Heart right ventricle (tissue), 16 donors: ENCODE results near the gene LTO1. TPM values are rescaled to one million over a fixed set of nuclear protein-coding genes. Genes with fewer than 3 reads are reported as not detected.
"Not testable (repeated sequence)": the region's sequence is repeated elsewhere in the genome, so short reads cannot be mapped to it uniquely, and the experiment has no call there.

Source experiments
- ATAC-seq, 8 donors: fragments of 200-7000 bp; cut with Tn5 transposase; one replicate each; pipeline ENCODE4 v1.9.1; 2020; ENCODE audit warnings: mild to moderate bottlenecking in 8 of 8, moderate library complexity in 8 of 8, moderate number of reproducible peaks in 1 of 8
- DNase-seq, 2 donors: peaks; one replicate each; pipeline ENCODE4 v3.0.0-alpha.2; 2020
- H3K27ac ChIP-seq, 10 donors: fragments of 200-600 bp; sonication (generic) in 2 of 10; one replicate each; pipeline versions ENCODE4 v1.5.0 to v1.8.0; 2020 to 2022; ENCODE audit warnings: mild to moderate bottlenecking in 3 of 10
- H3K27me3 ChIP-seq, 7 donors: fragments of 200-600 bp; one replicate each; pipeline ENCODE4 v1.8.0; 2021 to 2022; ENCODE audit warnings: mild to moderate bottlenecking in 2 of 7
- H3K36me3 ChIP-seq, 9 donors: fragments of 200-600 bp; sonication (generic) in 1 of 9; one replicate each; pipeline versions ENCODE4 v1.5.0 to v1.8.0; 2020 to 2022; ENCODE audit warnings: mild to moderate bottlenecking in 2 of 9
- H3K4me1 ChIP-seq, 9 donors: fragments of 200-600 bp; sonication (generic) in 1 of 9; one replicate each; pipeline versions ENCODE4 v1.5.0 to v1.8.0; 2020 to 2022; ENCODE audit warnings: mild to moderate bottlenecking in 4 of 9
- H3K4me3 ChIP-seq, 10 donors: fragments of 200-600 bp; sonication (generic) in 2 of 10; one replicate each; pipeline versions ENCODE4 v1.5.0 to v1.8.0; 2020 to 2022; ENCODE audit warnings: mild to moderate bottlenecking in 7 of 10, moderate library complexity in 2 of 10
- H3K9me3 ChIP-seq, 11 donors: fragments of 200-600 bp in 10 of 11; sonication (generic) in 2 of 11; one replicate each; pipeline versions ENCODE4 v1.5.0 to v1.8.0; 2013 to 2022; ENCODE audit warnings: mild to moderate bottlenecking in 2 of 11, control low read depth in 1 of 11, moderate library complexity in 1 of 11
- CTCF ChIP-seq, 9 donors: fragments of 200-600 bp; sonication (generic) in 2 of 9; IDR thresholded peaks; one replicate each; pipeline versions ENCODE4 v1.5.0 to v1.8.0; 2021 to 2022; ENCODE audit warnings: antibody characterized with exemption in 9 of 9, mild to moderate bottlenecking in 5 of 9, moderate library complexity in 1 of 9
- WGBS, 2 donors: extraction: QIAGEN DNeasy Blood & Tissue Kit; methylation state at CpG; one replicate each; pipeline ENCODE4 v1.1.7; 2013; ENCODE audit warnings: inconsistent platforms in 1 of 2; 5-methylcytosine and 5-hydroxymethylcytosine counted together
- intact Hi-C, 10 donors: fragments of 100-400 bp; cut with DNase I; formaldehyde crosslinking; loops; one replicate each; pipeline versions ENCODE4 v1.11.1 to v1.14.2; 2022
- polyA plus RNA-seq, 2 donors: library from polyadenylated mRNA; stranded (reverse); fragments of 200-250 nt; gene quantifications; one replicate each; pipeline ENCODE4 v1.2.3, GENCODE V29; 2013
- total RNA-seq, 10 donors: library from RNA; stranded (reverse); fragmentation: NEBNext Ultra II Directional in 3 of 10; extraction: Animal tissue kit (Norgen Biotek cat#: 25700) in 3 of 10; gene quantifications; one replicate each; pipeline versions ENCODE4 v1.2.1 to v1.2.4, GENCODE V29; 2021 to 2023
- donor health status: Arrhythmogenic right ventricular cardiomyopathy.
- donor health status: ischemic (EF 13 %, LVEDD 7.1; RV severe dilation, severe dysfunction).
- donor health status: healthy with polysubstance abuse.
- donor health status: DM: no; HTN: yes; CAD: no.
- donor health status: DM: no; HTN: no; CAD: no.
- donor health status: ischemic (EF 25% LVEDD 6.9; RV normal size, moderate dysfunction).
- donor health status: ischemic (EF 25% LVEDD 5.7; RV mildly dilated, moderate dysfunction).
- donor health status: healthy.
- donor health status: DM: yes; HTN: yes; CAD: no.
- donor health status: Ischemic cardiomyopathy.
- donor health status: ischemic (EF 35%, LVEDD 5.7; RV mildly dilated, moderate dysfunction).
- donor health status: nonischemic (EF 11% LVEDD 7.7; RV severe dilation, severe dysfunction).
- donor health status: DM: yes; HTN: yes; CAD: no.
- donor health status: PGD.
- donor health status: ischemic (EF 29% LVEDD 5.4; RV normal size, mild dysfunction).
- donor health status: nonischemic (EF 23%, LVEDD 6.1; RV moderate dilation, normal function).

LTO1 gene
- total and polyA plus RNA-seq, 12 donors: 7.0 to 22.6 (median 8.2) TPM

DNA sequence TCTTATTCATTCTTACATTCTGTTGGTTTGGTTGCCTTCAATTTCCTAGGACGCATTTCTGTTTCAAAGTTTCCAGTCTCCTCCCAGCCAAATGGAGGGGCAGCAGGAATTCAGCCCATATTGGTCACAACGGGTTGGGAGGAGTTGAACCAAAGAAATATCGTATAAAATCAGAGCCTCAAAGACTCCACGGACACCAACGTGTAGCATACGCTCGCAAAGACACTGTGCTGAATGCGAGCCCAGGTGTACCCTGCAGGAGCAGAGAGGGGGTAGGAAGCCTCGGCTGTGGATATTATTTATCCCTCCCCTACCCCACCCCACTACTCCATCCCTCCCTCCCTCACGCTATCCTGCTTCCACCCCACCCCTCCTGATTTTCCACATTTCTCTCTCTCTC is 49.7 kb downstream of the LTO1 start:
- TF ChIP-seq CTCF (IDR thresholded peaks at IDR 0.05): no peak
- peaks cover 0 to 8% (median 0%) of the 10 kb centered on the region in 11 donors for H3K9me3 ChIP-seq
- no peaks in the 10 kb centered on the region for H3K4me1 ChIP-seq
- intact Hi-C loops: no loop called here
- H3K27me3 ChIP-seq: peaks cover 0 to 3% (median 0%) of the 10 kb centered on the region in 7 donors
- ATAC-seq: no peak
- H3K27ac ChIP-seq: no peak overlapping the region
- H3K36me3 ChIP-seq: no peaks in the 10 kb centered on the region
- no peak overlapping the region for H3K4me3 ChIP-seq
- DNase-seq: no peak
- 89 to 92% methylated on average over 10 of the region's 10 CpGs for WGBS, 2 donors

GRCh38 chr11:69624293-69624692 is 50.9 kb downstream of the LTO1 start:
- H3K9me3 ChIP-seq: no peaks in the 10 kb centered on the region
- DNase-seq: no peak
- H3K4me1 ChIP-seq: no peaks in the 10 kb centered on the region
- H3K36me3 ChIP-seq: no peaks in the 10 kb centered on the region
- peaks cover 0 to 3% (median 0%) of the 10 kb centered on the region in 7 donors for H3K27me3 ChIP-seq
- no peak overlapping the region for H3K4me3 ChIP-seq
- no peak for ATAC-seq
- no peak for TF ChIP-seq CTCF (IDR thresholded peaks at IDR 0.05)
- WGBS, 2 donors: 97 to 98% methylated on average over 1 of the region's 1 CpG
- intact Hi-C loops: no loop called here
- no peak overlapping the region for H3K27ac ChIP-seq

- H3K9me3 ChIP-seq, H3K27me3 ChIP-seq, H3K4me1 ChIP-seq, H3K36me3 ChIP-seq, H3K4me3 ChIP-seq, DNase-seq, intact Hi-C loops, ATAC-seq, H3K27ac ChIP-seq: not testable (repeated sequence)
- WGBS, 2 donors: 80 to 87% methylated on average over 7 to 8 of the region's 8 CpGs
Measured at GRCh38 chr11:69622097-69622681, 53.0 kb downstream of the LTO1 start.

- Histone ChIP-seq H3K27me3 (peaks cover 0 to under 1% (median 0%) of the 10 kb centered on the region in 7 donors), H3K27ac (no peak overlapping the region), H3K4me3 (no peak overlapping the region), H3K36me3 (no peaks in the 10 kb centered on the region), H3K4me1 (no peaks in the 10 kb centered on the region), H3K9me3 (no peaks in the 10 kb centered on the region)
- no peak for DNase-seq
- intact Hi-C loops: no loop called here
- ATAC-seq: no peak
- TF ChIP-seq CTCF (IDR thresholded peaks at IDR 0.05): no peak
- WGBS, 2 donors: 85 to 89% methylated on average over 2 of the region's 2 CpGs
Measured at GRCh38 chr11:69620683-69621290, 54.4 kb downstream of the LTO1 start.

GRCh38 chr11:69618237-69618636 is 56.9 kb downstream of the LTO1 start:
- intact Hi-C loops: no loop called here
- no peak for DNase-seq
- no peaks in the 10 kb centered on the region for H3K4me1 ChIP-seq
- no peak overlapping the region for H3K4me3 ChIP-seq
- no peaks in the 10 kb centered on the region for H3K9me3 ChIP-seq
- no peaks in the 10 kb centered on the region for H3K36me3 ChIP-seq
- no peak overlapping the region for H3K27ac ChIP-seq
- H3K27me3 ChIP-seq: no peaks in the 10 kb centered on the region
- TF ChIP-seq CTCF (IDR thresholded peaks at IDR 0.05): no peak
- 85 to 88% methylated on average over 8 of the region's 8 CpGs for WGBS, 2 donors
- no peak for ATAC-seq
